ENCODE measurements around the gene AQP2. TPM values are rescaled to one million over a fixed set of nuclear protein-coding genes. Genes with fewer than 3 reads are reported as not detected.

Gene AQP2
- total RNA-seq, 1 experiment from 2014 or later = not detected

GRCh38 chr12:49970658-49971057, 20.1 kb downstream of the AQP2 start:
- Histone ChIP-seq H3K27me3 (replicated peaks; ENCODE audit: control insufficient read depth, insufficient read depth, low read length) (no peaks in the 10 kb centered on the region), H3K9me3 (no peaks in the 10 kb centered on the region), H3K4me1 (peaks cover 11% of the 10 kb centered on the region), H3K4me3 (ENCODE audit: low read depth, low read length) (no peak overlapping the region), H3K36me3 (ENCODE audit: control insufficient read depth, insufficient read depth, low read length) (no peaks in the 10 kb centered on the region)
- no peak overlapping the region for H3K4me3 Mint-ChIP-seq (ENCODE audit: unreplicated experiment)
- POLR2A ChIA-PET = no interaction called here
- no peaks in the 10 kb centered on the region for H3K36me3 Mint-ChIP-seq (ENCODE audit: insufficient read depth, unreplicated experiment)
- peak in 1 of 2 experiments; percentile 4 for TF ChIP-seq CTCF (IDR thresholded peaks at IDR 0.05; ENCODE audit: insufficient read depth in 1 of 2, low read depth in 1 of 2, low read length in 1 of 2, severe bottlenecking in 1 of 2, unreplicated experiment in 1 of 2)
- no TSS peak for BruUV-seq (replicated peaks)
- no peaks in the 10 kb centered on the region for H3K9me3 Mint-ChIP-seq (ENCODE audit: unreplicated experiment)
- intact Hi-C loops (cut with micrococcal nuclease; ENCODE audit: unreplicated experiment) = no loop called here
- CTCF ChIA-PET = interaction anchor here (7.9 kb wide), 1 partner anchor 100 kb away, joined by 78 read pairs; no protein-coding TSS in a partner anchor
- H3K4me1 Mint-ChIP-seq (ENCODE audit: low read depth, unreplicated experiment) = peaks cover 7% of the 10 kb centered on the region
- no peak for DNase-seq
- H3K27ac Mint-ChIP-seq (ENCODE audit: unreplicated experiment) = no peak overlapping the region
- no peaks in the 10 kb centered on the region for H3K27me3 Mint-ChIP-seq (ENCODE audit: insufficient read depth, unreplicated experiment)

GRCh38 chr12:49971141-49971540, 20.6 kb downstream of the AQP2 start:
- H3K27me3 ChIP-seq (replicated peaks; ENCODE audit: control insufficient read depth, insufficient read depth, low read length) = no peaks in the 10 kb centered on the region
- Mint-ChIP-seq H3K36me3 (ENCODE audit: insufficient read depth, unreplicated experiment) (no peaks in the 10 kb centered on the region), H3K27ac (ENCODE audit: unreplicated experiment) (no peak overlapping the region), H3K4me3 (ENCODE audit: unreplicated experiment) (no peak overlapping the region), H3K4me1 (ENCODE audit: low read depth, unreplicated experiment) (peaks cover 7% of the 10 kb centered on the region), H3K27me3 (ENCODE audit: insufficient read depth, unreplicated experiment) (no peaks in the 10 kb centered on the region), H3K9me3 (ENCODE audit: unreplicated experiment) (no peaks in the 10 kb centered on the region)
- CTCF ChIA-PET = interaction anchor here (0.6 to 1.9 kb wide), 2 partner anchors 85 to 1339 kb away, joined by 4 to 7 read pairs; no protein-coding TSS in a partner anchor
- no peak for TF ChIP-seq CTCF (IDR thresholded peaks at IDR 0.05; ENCODE audit: insufficient read depth in 1 of 2, low read depth in 1 of 2, low read length in 1 of 2, severe bottlenecking in 1 of 2, unreplicated experiment in 1 of 2)
- H3K36me3 ChIP-seq (ENCODE audit: control insufficient read depth, insufficient read depth, low read length) = no peaks in the 10 kb centered on the region
- POLR2A ChIA-PET = interaction anchor here (0.9 kb wide), 1 partner anchor 35 kb away, joined by 4 read pairs; no protein-coding TSS in a partner anchor
- no peak overlapping the region for H3K4me3 ChIP-seq (ENCODE audit: low read depth, low read length)
- no TSS peak for BruUV-seq (replicated peaks)
- peaks cover 11% of the 10 kb centered on the region for H3K4me1 ChIP-seq
- no peaks in the 10 kb centered on the region for H3K9me3 ChIP-seq
- intact Hi-C loops (cut with micrococcal nuclease; ENCODE audit: unreplicated experiment) = no loop called here
- peak in 1 of 2 experiments; percentile 20 for DNase-seq

- peaks cover 7% of the 10 kb centered on the region for H3K4me1 Mint-ChIP-seq (ENCODE audit: low read depth, unreplicated experiment)
- no TSS peak for BruUV-seq (replicated peaks)
- no peak overlapping the region for H3K4me3 ChIP-seq (ENCODE audit: low read depth, low read length)
- no peaks in the 10 kb centered on the region for H3K36me3 Mint-ChIP-seq (ENCODE audit: insufficient read depth, unreplicated experiment)
- no peak for TF ChIP-seq CTCF (IDR thresholded peaks at IDR 0.05; ENCODE audit: insufficient read depth in 1 of 2, low read depth in 1 of 2, low read length in 1 of 2, severe bottlenecking in 1 of 2, unreplicated experiment in 1 of 2)
- H3K27me3 Mint-ChIP-seq (ENCODE audit: insufficient read depth, unreplicated experiment) = no peaks in the 10 kb centered on the region
- DNase-seq = no peak
- H3K4me1 ChIP-seq = peaks cover 3% of the 10 kb centered on the region
- no peaks in the 10 kb centered on the region for H3K36me3 ChIP-seq (ENCODE audit: control insufficient read depth, insufficient read depth, low read length)
- H3K4me3 Mint-ChIP-seq (ENCODE audit: unreplicated experiment) = no peak overlapping the region
- H3K27me3 ChIP-seq (replicated peaks; ENCODE audit: control insufficient read depth, insufficient read depth, low read length) = no peaks in the 10 kb centered on the region
- H3K9me3 Mint-ChIP-seq (ENCODE audit: unreplicated experiment) = no peaks in the 10 kb centered on the region
- no peaks in the 10 kb centered on the region for H3K9me3 ChIP-seq
- ChIA-PET CTCF (interaction anchor here (1.9 kb wide), 1 partner anchor 84 kb away, joined by 7 read pairs; no protein-coding TSS in a partner anchor), POLR2A (no interaction called here)
- H3K27ac Mint-ChIP-seq (ENCODE audit: unreplicated experiment) = no peak overlapping the region
- intact Hi-C loops (cut with micrococcal nuclease; ENCODE audit: unreplicated experiment) = no loop called here
Observed at GRCh38 chr12:49972129-49972528, 21.6 kb downstream of the AQP2 start.
